H9 (cell line): ENCODE data around the gene ZNF248. TPM values are rescaled to one million over a fixed set of nuclear protein-coding genes. Genes with fewer than 3 reads are reported as not detected.

ENCODE experiments used
- DNase-seq: peaks from one replicate; pipeline ENCODE4 v3.0.0-alpha.2; 2017
- H2AFZ ChIP-seq: one replicate; pipeline ENCODE4 v1.6.1; 2013; ENCODE audit warnings: mild to moderate bottlenecking, low read length, control low read depth, moderate library complexity
- H2AK5ac ChIP-seq: 2 replicates; pipeline ENCODE4 v1.6.1; 2013; ENCODE audit warnings: low read length, control low read depth, mixed read lengths; ENCODE audit not compliant: insufficient read length
- H2BK120ac ChIP-seq: one replicate; pipeline ENCODE4 v1.6.1; 2013; ENCODE audit warnings: low read depth, mild to moderate bottlenecking, low read length, control low read depth, inconsistent platforms; ENCODE audit not compliant: poor library complexity, severe bottlenecking
- H2BK12ac ChIP-seq: 2 replicates; pipeline ENCODE4 v1.6.1; 2013; ENCODE audit warnings: low read length, control low read depth, mixed read lengths, low read depth; ENCODE audit not compliant: insufficient read length
- H2BK15ac ChIP-seq: 2 replicates; pipeline ENCODE4 v1.6.1; 2013; ENCODE audit warnings: low read depth, low read length, control low read depth
- H2BK20ac ChIP-seq: one replicate; pipeline ENCODE4 v1.6.1; 2013; ENCODE audit warnings: low read depth, mild to moderate bottlenecking, low read length, control low read depth, inconsistent platforms; ENCODE audit not compliant: poor library complexity, severe bottlenecking
- H2BK5ac ChIP-seq: 2 replicates; pipeline ENCODE4 v1.6.1; 2013; ENCODE audit warnings: low read length, control low read depth, mixed read lengths; ENCODE audit not compliant: insufficient read length
- H3K14ac ChIP-seq: 2 replicates; pipeline ENCODE4 v1.6.1; 2013; ENCODE audit warnings: low read length, control low read depth; ENCODE audit not compliant: insufficient read depth
- H3K18ac ChIP-seq: 2 replicates; pipeline ENCODE4 v1.6.1; 2013; ENCODE audit warnings: low read depth, mild to moderate bottlenecking, mixed read lengths, low read length, control low read depth; ENCODE audit not compliant: insufficient read length
- H3K23ac ChIP-seq: 2 replicates; pipeline ENCODE4 v1.6.1; 2013; ENCODE audit warnings: low read length, control low read depth, mixed read lengths, low read depth; ENCODE audit not compliant: insufficient read length
- H3K23me2 ChIP-seq: 2 replicates; pipeline ENCODE4 v1.6.1; 2013; ENCODE audit warnings: low read depth, mild to moderate bottlenecking, mixed read lengths, low read length, control low read depth; ENCODE audit not compliant: insufficient read length, poor library complexity, severe bottlenecking
- H3K27ac ChIP-seq: 2 replicates; pipeline ENCODE4 v1.5.1; 2013; ENCODE audit warnings: low read length, control low read depth, mixed read lengths, low read depth; ENCODE audit not compliant: insufficient read length
- H3K27me3 ChIP-seq: 2 replicates; pipeline ENCODE4 v1.6.1; 2013; ENCODE audit warnings: low read length, control low read depth, inconsistent platforms; ENCODE audit not compliant: insufficient read depth
- H3K4ac ChIP-seq: 2 replicates; pipeline ENCODE4 v1.6.1; 2013; ENCODE audit warnings: low read depth, mild to moderate bottlenecking, control low read depth, inconsistent platforms, low read length, moderate library complexity
- H3K4me1 ChIP-seq: 2 replicates; pipeline ENCODE4 v1.6.1; 2013; ENCODE audit warnings: low read length, control low read depth, inconsistent platforms; ENCODE audit not compliant: insufficient read depth
- H3K4me2 ChIP-seq: 2 replicates; pipeline ENCODE4 v1.6.1; 2013; ENCODE audit warnings: low read length, control low read depth, mixed read lengths; ENCODE audit not compliant: insufficient read length, insufficient read depth
- H3K56ac ChIP-seq: 2 replicates; pipeline ENCODE4 v1.6.1; 2013; ENCODE audit warnings: low read depth, mild to moderate bottlenecking, mixed read lengths, low read length, control low read depth; ENCODE audit not compliant: insufficient read length
- H3K79me1 ChIP-seq: 2 replicates; pipeline ENCODE4 v1.6.1; 2013; ENCODE audit warnings: low read depth, mild to moderate bottlenecking, moderate library complexity, low read length, control low read depth, inconsistent platforms; ENCODE audit not compliant: insufficient read depth, poor library complexity, severe bottlenecking
- H3K79me2 ChIP-seq: 2 replicates; pipeline ENCODE4 v1.6.1; 2013; ENCODE audit warnings: low read length, control low read depth, inconsistent platforms; ENCODE audit not compliant: insufficient read depth
- H3K9ac ChIP-seq: 2 replicates; pipeline ENCODE4 v1.6.1; 2013; ENCODE audit warnings: low read length, control low read depth, mixed read lengths; ENCODE audit not compliant: insufficient read length; ENCODE audit errors: extremely low read depth
- H3K9me3 ChIP-seq: one replicate; pipeline ENCODE4 v1.6.1; 2013; ENCODE audit warnings: low read depth, low read length, inconsistent platforms; ENCODE audit not compliant: control insufficient read depth
- H3T11ph ChIP-seq: one replicate; pipeline ENCODE4 v1.6.1; 2013; ENCODE audit warnings: mild to moderate bottlenecking, low read length, control low read depth, inconsistent platforms
- H4K20me1 ChIP-seq: one replicate; pipeline ENCODE4 v1.6.1; 2013; ENCODE audit not compliant: control insufficient read depth, insufficient read length, insufficient read depth
- H4K5ac ChIP-seq: 2 replicates; pipeline ENCODE4 v1.6.1; 2013; ENCODE audit warnings: low read depth, mild to moderate bottlenecking, mixed read lengths, low read length, control low read depth; ENCODE audit not compliant: insufficient read length
- H4K8ac ChIP-seq: replicated peaks from 2 replicates; pipeline ENCODE4 v1.6.1; 2013; ENCODE audit warnings: low read length, control low read depth, mixed read lengths, low read depth; ENCODE audit not compliant: insufficient read length
- H4K91ac ChIP-seq: 2 replicates; pipeline ENCODE4 v1.6.1; 2013; ENCODE audit warnings: low read depth, mild to moderate bottlenecking, moderate library complexity, mixed read lengths, low read length, control low read depth; ENCODE audit not compliant: insufficient read length
- H3K27ac Mint-ChIP-seq, 3 experiments: 2 replicates in 2 of 3; 3 replicates in 1 of 3; pipeline ENCODE4 v1.8.0; 2020 to 2021; ENCODE audit warnings: mixed read lengths in 3 of 3, mild to moderate bottlenecking in 1 of 3, moderate library complexity in 1 of 3
- H3K27me3 Mint-ChIP-seq: 2 replicates; pipeline ENCODE4 v1.8.0; 2021; ENCODE audit warnings: low read depth, mild to moderate bottlenecking, moderate library complexity, mixed read lengths
- H3K36me3 Mint-ChIP-seq, 3 experiments: 2 replicates in 2 of 3; 3 replicates in 1 of 3; pipeline ENCODE4 v1.8.0; 2020 to 2021; ENCODE audit warnings: low read depth in 3 of 3, mixed read lengths in 3 of 3; ENCODE audit not compliant: insufficient read depth in 1 of 3
- H3K4me1 Mint-ChIP-seq, 2 experiments: 2 replicates each; pipeline ENCODE4 v1.8.0; 2020; ENCODE audit warnings: mixed read lengths in 2 of 2
- H3K4me3 Mint-ChIP-seq, 2 experiments: 2 replicates in 1 of 2; 3 replicates in 1 of 2; pipeline ENCODE4 v1.8.0; 2020 to 2021; ENCODE audit warnings: mild to moderate bottlenecking in 2 of 2, mixed read lengths in 2 of 2, moderate library complexity in 1 of 2
- H3K9me3 Mint-ChIP-seq, 2 experiments: 2 replicates in 1 of 2; 3 replicates in 1 of 2; pipeline ENCODE4 v1.8.0; 2020; ENCODE audit warnings: mild to moderate bottlenecking in 2 of 2, mixed read lengths in 2 of 2, moderate library complexity in 1 of 2
- total RNA-seq: library from RNA; stranded (reverse); gene quantifications from 2 replicates; pipeline ENCODE4 v1.2.1, GENCODE V29; 2021
- TF ChIP-seq, protein P1 (sequence below): fragments of 200-600 bp; sonication (generic); conservative IDR thresholded peaks from 3 replicates; pipeline ENCODE4 v1.8.0; 2021; ENCODE audit warnings: antibody characterized with exemption, mild to moderate bottlenecking

The ZNF248 gene
- total RNA-seq, 1 experiment from 2014 or later = 5.4 TPM

DNA sequence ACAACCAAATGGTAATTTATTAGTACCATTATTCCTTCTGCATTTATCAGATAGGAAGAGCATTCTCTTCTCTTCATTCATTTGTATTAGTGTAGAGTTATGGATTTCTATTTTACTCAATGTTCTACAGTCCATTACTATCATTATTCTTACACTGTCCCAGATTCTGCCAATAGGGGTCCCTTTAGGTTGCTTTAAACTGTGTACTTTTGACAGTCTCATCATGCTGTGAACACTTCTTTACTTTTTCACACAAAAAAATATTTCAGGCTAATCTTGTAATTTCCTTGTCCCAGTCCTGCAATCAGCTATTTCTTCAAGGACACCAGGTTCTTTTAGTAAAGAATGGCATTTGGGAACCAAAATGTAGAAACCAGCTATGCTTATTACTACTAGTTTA lies 99.3 kb downstream of the ZNF248 start:
- H3K14ac ChIP-seq = no peak overlapping the region
- H3K23ac ChIP-seq = no peak overlapping the region
- peaks cover 80 to 95% of the 10 kb centered on the region in 2 experiments for H3K9me3 Mint-ChIP-seq
- peaks cover 69% of the 10 kb centered on the region for H3K9me3 ChIP-seq
- TF ChIP-seq, protein P1, sequence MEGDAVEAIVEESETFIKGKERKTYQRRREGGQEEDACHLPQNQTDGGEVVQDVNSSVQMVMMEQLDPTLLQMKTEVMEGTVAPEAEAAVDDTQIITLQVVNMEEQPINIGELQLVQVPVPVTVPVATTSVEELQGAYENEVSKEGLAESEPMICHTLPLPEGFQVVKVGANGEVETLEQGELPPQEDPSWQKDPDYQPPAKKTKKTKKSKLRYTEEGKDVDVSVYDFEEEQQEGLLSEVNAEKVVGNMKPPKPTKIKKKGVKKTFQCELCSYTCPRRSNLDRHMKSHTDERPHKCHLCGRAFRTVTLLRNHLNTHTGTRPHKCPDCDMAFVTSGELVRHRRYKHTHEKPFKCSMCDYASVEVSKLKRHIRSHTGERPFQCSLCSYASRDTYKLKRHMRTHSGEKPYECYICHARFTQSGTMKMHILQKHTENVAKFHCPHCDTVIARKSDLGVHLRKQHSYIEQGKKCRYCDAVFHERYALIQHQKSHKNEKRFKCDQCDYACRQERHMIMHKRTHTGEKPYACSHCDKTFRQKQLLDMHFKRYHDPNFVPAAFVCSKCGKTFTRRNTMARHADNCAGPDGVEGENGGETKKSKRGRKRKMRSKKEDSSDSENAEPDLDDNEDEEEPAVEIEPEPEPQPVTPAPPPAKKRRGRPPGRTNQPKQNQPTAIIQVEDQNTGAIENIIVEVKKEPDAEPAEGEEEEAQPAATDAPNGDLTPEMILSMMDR = no peak
- H3K4me3 Mint-ChIP-seq = no peak overlapping the region; a peak in 1 of 5 replicates
- peaks cover 10 to 25% (median 19%) of the 10 kb centered on the region in 3 experiments; a peak in 5 of 7 replicates for H3K36me3 Mint-ChIP-seq
- H3K79me1 ChIP-seq = no peaks in the 10 kb centered on the region
- no peaks in the 10 kb centered on the region for H3K27me3 ChIP-seq
- no peak overlapping the region for H4K5ac ChIP-seq
- H3K4ac ChIP-seq = no peak overlapping the region
- no peak overlapping the region for H3K4me2 ChIP-seq
- H2AK5ac ChIP-seq = no peak overlapping the region
- H3K9ac ChIP-seq = no peak overlapping the region
- H3K18ac ChIP-seq = no peak overlapping the region
- H4K91ac ChIP-seq = no peak overlapping the region
- H3K56ac ChIP-seq = no peak overlapping the region
- no peak overlapping the region for H4K8ac ChIP-seq
- H3K79me2 ChIP-seq = no peaks in the 10 kb centered on the region
- no peak overlapping the region for H2BK12ac ChIP-seq
- no peak overlapping the region for H2BK120ac ChIP-seq
- H3K4me1 Mint-ChIP-seq = no peaks in the 10 kb centered on the region
- H3K23me2 ChIP-seq = no peaks in the 10 kb centered on the region
- H2BK5ac ChIP-seq = no peak overlapping the region
- no peak for DNase-seq
- no peak overlapping the region for H2AFZ ChIP-seq
- H2BK20ac ChIP-seq = no peak overlapping the region
- no peaks in the 10 kb centered on the region for H3K4me1 ChIP-seq
- no peaks in the 10 kb centered on the region; the same call in 1 of the 2 replicates for H3K27me3 Mint-ChIP-seq
- no peaks in the 10 kb centered on the region for H4K20me1 ChIP-seq
- H2BK15ac ChIP-seq = no peak overlapping the region
- H3T11ph ChIP-seq = no peak overlapping the region
- H3K27ac Mint-ChIP-seq = no peak overlapping the region
- no peak overlapping the region for H3K27ac ChIP-seq
